ENCODE measurements around the gene TOLLIP. TPM values are rescaled to one million over a fixed set of nuclear protein-coding genes. Genes with fewer than 3 reads are reported as not detected.

TOLLIP gene
- total RNA-seq, 6 experiments from 2014 or later, result 41.4 to 53.6 (median 49.0) TPM

DNA sequence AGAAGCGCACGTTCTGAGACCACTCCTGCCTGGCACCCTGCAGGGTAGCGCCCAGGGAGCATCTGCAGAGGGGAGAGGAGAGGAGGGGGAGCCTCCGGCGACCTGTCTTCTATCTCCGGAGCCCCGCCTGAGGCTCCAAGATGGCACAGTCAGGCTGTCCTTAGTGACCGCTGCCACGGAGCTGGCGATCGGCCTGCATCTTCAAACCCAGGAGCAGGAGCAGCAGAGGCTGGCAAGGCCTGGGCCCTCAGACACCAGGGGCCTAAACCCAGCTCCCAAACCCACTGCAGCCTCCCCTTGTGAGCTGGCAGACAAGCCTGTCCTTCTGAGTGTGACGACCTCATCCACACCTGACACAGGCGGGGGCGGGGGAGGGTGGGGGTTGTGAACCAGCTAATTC, 34.9 kb downstream of the TOLLIP start:
- H3K4me3 Mint-ChIP-seq, result no peak overlapping the region
- no peak for TF ChIP-seq CTCF (IDR thresholded peaks at IDR 0.05)
- no peaks in the 10 kb centered on the region; the same call in 1 of the 2 replicates for H3K27me3 Mint-ChIP-seq (ENCODE audit: insufficient read depth)
- no peaks in the 10 kb centered on the region for H3K4me1 Mint-ChIP-seq (ENCODE audit: low read depth)
- H3K9me3 Mint-ChIP-seq, result no peaks in the 10 kb centered on the region
- H3K27ac Mint-ChIP-seq, result no peak overlapping the region
- H3K36me3 Mint-ChIP-seq (ENCODE audit: low read depth), result 0 out of 2 replicates have a peak, but pooled peaks cover 5% of the 10 kb centered on the region
- DNase-seq, result no peak

DNA sequence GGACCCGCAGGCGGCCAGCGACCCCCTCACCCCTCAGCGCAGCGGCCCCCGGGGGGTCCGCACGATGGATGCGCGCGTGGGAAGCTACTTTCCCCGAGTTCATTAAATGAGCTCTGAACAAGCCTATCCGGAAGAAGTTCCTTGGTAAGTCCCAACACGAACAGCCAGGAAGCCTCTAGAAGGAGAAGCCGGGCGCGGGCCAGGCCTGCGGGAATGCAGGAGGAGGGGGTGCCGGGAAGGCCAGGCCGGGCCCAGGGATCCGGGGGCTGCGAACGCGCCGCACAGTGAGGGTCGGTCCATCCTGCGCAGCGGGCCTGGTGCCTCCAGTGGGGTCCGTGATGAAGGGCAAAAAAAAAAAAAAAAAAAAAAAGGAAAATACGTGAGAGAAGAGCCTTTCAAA, 36.9 kb downstream of the TOLLIP start:
- Mint-ChIP-seq H3K36me3 (ENCODE audit: low read depth) (0 out of 2 replicates have a peak, but pooled peaks cover 3% of the 10 kb centered on the region), H3K4me3 (no peak overlapping the region), H3K9me3 (no peaks in the 10 kb centered on the region), H3K27me3 (ENCODE audit: insufficient read depth) (no peaks in the 10 kb centered on the region), H3K27ac (no peak overlapping the region), H3K4me1 (ENCODE audit: low read depth) (peaks cover 2% of the 10 kb centered on the region; the same call in 1 of the 2 replicates)
- no peak for TF ChIP-seq CTCF (IDR thresholded peaks at IDR 0.05)
- no peak for DNase-seq

- DNase-seq, result no peak
These were observed 37.5 kb downstream of the TOLLIP start for GRCh38 chr11:1271927-1272326.

GRCh38 chr11:1271406-1271805, 38.0 kb downstream of the TOLLIP start:
- DNase-seq, result no peak
- no peak overlapping the region for H3K4me3 Mint-ChIP-seq
- H3K27me3 Mint-ChIP-seq (ENCODE audit: insufficient read depth), result no peaks in the 10 kb centered on the region
- no peaks in the 10 kb centered on the region for H3K36me3 Mint-ChIP-seq (ENCODE audit: low read depth)
- H3K9me3 Mint-ChIP-seq, result no peaks in the 10 kb centered on the region
- no peak overlapping the region for H3K27ac Mint-ChIP-seq
- H3K4me1 Mint-ChIP-seq (ENCODE audit: low read depth), result peaks cover 6% of the 10 kb centered on the region; the same call in 1 of the 2 replicates
- no peak for TF ChIP-seq CTCF (IDR thresholded peaks at IDR 0.05)

More at GRCh38 chr11:1271927-1272326, 37.5 kb downstream of the TOLLIP start:
- peaks cover 6% of the 10 kb centered on the region; the same call in 1 of the 2 replicates for H3K4me1 Mint-ChIP-seq (ENCODE audit: low read depth)
- no peak overlapping the region for H3K4me3 Mint-ChIP-seq
- no peak for TF ChIP-seq CTCF (IDR thresholded peaks at IDR 0.05)
- H3K9me3 Mint-ChIP-seq, result no peaks in the 10 kb centered on the region
- no peaks in the 10 kb centered on the region for H3K36me3 Mint-ChIP-seq (ENCODE audit: low read depth)
- H3K27me3 Mint-ChIP-seq (ENCODE audit: insufficient read depth), result no peaks in the 10 kb centered on the region
- no peak overlapping the region for H3K27ac Mint-ChIP-seq

GRCh38 chr11:1271002-1271401, 38.4 kb downstream of the TOLLIP start:
- DNase-seq, result no peak
- Mint-ChIP-seq H3K4me1 (ENCODE audit: low read depth) (peaks cover 6% of the 10 kb centered on the region; the same call in 1 of the 2 replicates), H3K9me3 (no peaks in the 10 kb centered on the region), H3K36me3 (ENCODE audit: low read depth) (no peaks in the 10 kb centered on the region), H3K27me3 (ENCODE audit: insufficient read depth) (no peaks in the 10 kb centered on the region), H3K27ac (no peak overlapping the region), H3K4me3 (no peak overlapping the region)
- TF ChIP-seq CTCF (IDR thresholded peaks at IDR 0.05), result no peak

GRCh38 chr11:1270476-1270875, 39.0 kb downstream of the TOLLIP start:
- peaks cover 6% of the 10 kb centered on the region; the same call in 1 of the 2 replicates for H3K4me1 Mint-ChIP-seq (ENCODE audit: low read depth)
- no peaks in the 10 kb centered on the region for H3K9me3 Mint-ChIP-seq
- H3K27ac Mint-ChIP-seq, result no peak overlapping the region
- no peak overlapping the region for H3K4me3 Mint-ChIP-seq
- H3K27me3 Mint-ChIP-seq (ENCODE audit: insufficient read depth), result no peaks in the 10 kb centered on the region
- no peak for DNase-seq
- H3K36me3 Mint-ChIP-seq (ENCODE audit: low read depth), result no peaks in the 10 kb centered on the region
- TF ChIP-seq CTCF (IDR thresholded peaks at IDR 0.05), result no peak
